MM.1S (cell line): ENCODE results near the gene NSUN3.

Experiments used
- EZH2 ChIP-seq: fragments of 300-600 bp; sonication (generic); optimal IDR thresholded peaks from 2 replicates; pipeline ENCODE3; 2017; ENCODE audit warnings: low read depth, mild to moderate bottlenecking, antibody characterized with exemption, low read length, mixed read lengths
- TF ChIP-seq, protein P1 (sequence below): fragments of 300-600 bp; sonication (generic); IDR thresholded peaks from 2 replicates; pipeline ENCODE4 v1.5.1; 2016; ENCODE audit warnings: antibody characterized with exemption, low read length, mixed read lengths

DNA sequence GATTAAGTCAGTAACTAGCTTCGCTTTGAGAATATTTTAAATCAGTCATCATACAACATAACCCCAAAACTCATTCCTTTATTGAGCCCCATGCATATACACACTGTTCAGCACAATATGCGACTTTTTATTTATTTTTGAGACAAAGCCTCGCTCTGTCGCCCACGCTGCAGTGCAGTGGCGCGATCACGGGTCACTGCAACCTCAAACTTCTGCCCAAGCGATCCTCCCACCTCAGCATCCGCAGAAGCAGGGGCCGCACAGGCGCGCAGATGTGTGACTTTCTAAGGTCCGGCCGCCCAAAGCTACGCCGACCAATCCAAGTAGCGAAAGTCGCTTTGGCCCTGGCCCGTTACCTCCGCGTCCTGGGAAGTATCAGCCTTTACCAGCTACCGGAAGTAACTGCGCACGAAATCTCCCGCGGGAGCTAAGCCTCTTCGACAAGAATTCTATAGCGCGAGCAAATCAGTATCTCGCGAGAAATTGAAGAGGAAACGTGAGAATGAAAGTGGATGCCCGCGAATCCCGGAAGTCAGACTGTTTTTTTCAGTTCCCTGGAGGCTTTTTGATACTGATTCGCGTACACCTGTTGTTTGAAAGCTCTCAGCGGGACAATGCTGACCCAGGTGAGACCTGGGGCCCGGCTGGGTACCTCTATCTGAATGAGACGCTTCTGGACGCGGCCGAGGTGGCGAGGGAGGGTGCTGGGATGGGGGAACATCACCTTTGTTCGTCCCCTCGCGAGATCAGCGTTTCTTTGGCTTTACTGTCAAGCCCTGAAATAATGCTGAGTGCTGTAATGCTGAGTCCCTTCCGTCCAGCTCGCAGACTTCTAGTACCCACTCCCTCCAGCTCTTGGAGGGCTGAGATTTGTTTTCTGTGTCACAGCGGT lies at the start of gene NSUN3, which contains the start of gene DHFR2:
- TF ChIP-seq, protein P1, sequence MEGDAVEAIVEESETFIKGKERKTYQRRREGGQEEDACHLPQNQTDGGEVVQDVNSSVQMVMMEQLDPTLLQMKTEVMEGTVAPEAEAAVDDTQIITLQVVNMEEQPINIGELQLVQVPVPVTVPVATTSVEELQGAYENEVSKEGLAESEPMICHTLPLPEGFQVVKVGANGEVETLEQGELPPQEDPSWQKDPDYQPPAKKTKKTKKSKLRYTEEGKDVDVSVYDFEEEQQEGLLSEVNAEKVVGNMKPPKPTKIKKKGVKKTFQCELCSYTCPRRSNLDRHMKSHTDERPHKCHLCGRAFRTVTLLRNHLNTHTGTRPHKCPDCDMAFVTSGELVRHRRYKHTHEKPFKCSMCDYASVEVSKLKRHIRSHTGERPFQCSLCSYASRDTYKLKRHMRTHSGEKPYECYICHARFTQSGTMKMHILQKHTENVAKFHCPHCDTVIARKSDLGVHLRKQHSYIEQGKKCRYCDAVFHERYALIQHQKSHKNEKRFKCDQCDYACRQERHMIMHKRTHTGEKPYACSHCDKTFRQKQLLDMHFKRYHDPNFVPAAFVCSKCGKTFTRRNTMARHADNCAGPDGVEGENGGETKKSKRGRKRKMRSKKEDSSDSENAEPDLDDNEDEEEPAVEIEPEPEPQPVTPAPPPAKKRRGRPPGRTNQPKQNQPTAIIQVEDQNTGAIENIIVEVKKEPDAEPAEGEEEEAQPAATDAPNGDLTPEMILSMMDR: no peak
- TF ChIP-seq EZH2: no peak
